T-helper 2 cell treated with Interferon-gamma antibody and Interleukin-4, amounts not matched to agents 5 μg/mL and 100 μg/mL, for 36 hours (primary cell): Measurements from ENCODE around the gene CSF1R.

ENCODE experiments used
- DNase-seq: peaks from one replicate; pipeline ENCODE4 v3.0.0; 2021; ENCODE audit warnings: low spot score
- H3K27ac Mint-ChIP-seq: one replicate; pipeline ENCODE4 v1.8.0; 2021; ENCODE audit warnings: mild to moderate bottlenecking, mixed read lengths
- H3K27me3 Mint-ChIP-seq: one replicate; pipeline ENCODE4 v1.8.0; 2021; ENCODE audit warnings: low read depth, mixed read lengths
- H3K36me3 Mint-ChIP-seq: one replicate; pipeline ENCODE4 v1.8.0; 2021; ENCODE audit warnings: low read depth, mixed read lengths
- H3K4me1 Mint-ChIP-seq: one replicate; pipeline ENCODE4 v1.8.0; 2021; ENCODE audit warnings: low read depth, mixed read lengths
- H3K4me3 Mint-ChIP-seq: one replicate; pipeline ENCODE4 v1.8.0; 2022; ENCODE audit warnings: mild to moderate bottlenecking, moderate library complexity, mixed read lengths
- H3K9me3 Mint-ChIP-seq: one replicate; pipeline ENCODE4 v1.8.0; 2021; ENCODE audit warnings: mixed read lengths

Gene CSF1R

DNA sequence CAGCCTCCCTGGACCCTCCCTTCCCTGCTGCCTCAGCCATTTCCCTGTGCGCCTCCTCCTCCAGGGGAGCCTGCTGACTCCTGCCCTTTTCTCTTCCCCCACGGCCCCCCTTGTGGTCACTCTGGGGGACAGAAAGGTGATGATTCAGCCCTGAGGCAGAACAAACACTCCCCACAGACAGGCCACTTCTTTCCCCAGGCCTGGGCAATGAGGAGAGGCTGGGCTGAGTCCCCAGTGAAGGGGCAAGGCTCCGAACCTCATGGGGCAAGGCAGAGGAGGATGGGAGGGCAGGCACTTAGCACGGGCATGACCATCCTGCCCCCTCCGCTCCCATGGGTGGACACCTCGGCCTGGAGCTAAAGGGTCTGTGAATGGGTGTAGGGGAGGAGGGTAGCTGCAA lies 21.0 kb downstream of the CSF1R start:
- Mint-ChIP-seq H3K27ac (no peak overlapping the region), H3K9me3 (no peaks in the 10 kb centered on the region), H3K36me3 (no peaks in the 10 kb centered on the region), H3K4me3 (no peak overlapping the region), H3K27me3 (peaks cover 3% of the 10 kb centered on the region), H3K4me1 (peaks cover 17% of the 10 kb centered on the region)
- no peak for DNase-seq

DNA sequence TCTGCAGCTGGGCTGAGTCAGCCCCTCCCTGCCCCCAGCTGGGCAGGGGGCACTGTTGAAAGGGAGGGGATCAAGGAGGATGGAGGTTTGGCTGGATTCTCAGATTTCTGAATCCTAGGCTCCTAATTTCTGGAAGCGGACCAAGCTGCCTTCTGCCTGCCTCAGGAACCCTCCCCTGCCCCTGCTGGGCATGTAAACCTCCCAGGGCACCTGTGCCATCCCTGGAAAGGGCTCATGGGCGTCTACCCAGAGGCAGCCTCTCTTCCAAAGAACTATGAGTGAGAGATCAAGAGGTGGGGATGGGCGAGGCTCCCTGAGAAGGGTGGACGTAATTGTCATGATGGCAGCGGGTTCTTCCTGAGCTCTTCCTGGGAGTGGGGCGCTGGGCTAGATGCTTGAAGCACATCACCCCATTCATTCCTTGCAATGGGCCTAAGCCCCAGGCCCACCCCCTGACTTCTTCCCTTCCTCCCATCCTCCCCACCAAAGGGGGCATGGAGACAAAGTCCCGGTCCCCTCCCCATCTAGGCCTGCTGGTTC lies 21.6 kb downstream of the CSF1R start:
- no peak for DNase-seq
- H3K27ac Mint-ChIP-seq: no peak overlapping the region
- H3K4me1 Mint-ChIP-seq: peaks cover 17% of the 10 kb centered on the region
- no peaks in the 10 kb centered on the region for H3K36me3 Mint-ChIP-seq
- H3K9me3 Mint-ChIP-seq: no peaks in the 10 kb centered on the region
- H3K4me3 Mint-ChIP-seq: no peak overlapping the region
- peaks cover 3% of the 10 kb centered on the region for H3K27me3 Mint-ChIP-seq

GRCh38 chr5:150063638-150064037 lies 22.7 kb downstream of the CSF1R start:
- Mint-ChIP-seq H3K36me3 (no peaks in the 10 kb centered on the region), H3K9me3 (no peaks in the 10 kb centered on the region), H3K4me1 (peaks cover 15% of the 10 kb centered on the region), H3K27me3 (peaks cover 3% of the 10 kb centered on the region), H3K4me3 (no peak overlapping the region), H3K27ac (no peak overlapping the region)
- no peak for DNase-seq

DNA sequence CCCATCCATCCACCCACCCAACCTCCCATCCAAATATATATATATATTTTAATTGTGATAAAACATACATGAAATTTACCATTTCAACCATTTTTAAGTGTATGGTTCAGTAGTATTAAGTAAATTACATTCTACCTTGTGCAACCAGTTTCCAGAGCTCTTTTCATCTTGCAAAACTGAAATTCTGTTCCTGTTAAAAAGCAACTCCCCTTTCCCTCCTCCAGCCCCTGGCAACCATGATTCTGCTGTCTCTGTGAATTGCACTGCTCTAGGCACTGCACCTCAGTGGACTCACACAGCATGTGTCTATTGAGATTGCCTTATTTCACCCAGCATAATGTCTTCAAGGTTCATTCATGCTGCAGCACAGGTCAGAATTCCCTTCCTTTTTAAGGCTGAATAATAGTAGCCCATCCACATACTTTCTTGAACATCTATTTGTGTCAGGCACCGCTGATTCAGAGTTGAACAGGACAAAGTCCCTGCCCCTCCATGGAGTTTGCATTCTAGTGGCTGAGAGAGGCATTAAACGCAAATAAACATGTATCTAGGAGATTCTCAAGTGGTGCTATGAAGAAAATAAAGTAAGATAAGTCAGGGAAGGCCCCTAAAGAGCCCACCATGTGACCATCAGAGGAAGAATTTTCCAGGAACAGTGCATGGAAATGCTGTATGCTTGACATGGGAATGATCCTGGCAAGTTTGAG lies 24.0 kb downstream of the CSF1R start:
- Mint-ChIP-seq H3K27me3 (peaks cover 3% of the 10 kb centered on the region), H3K9me3 (no peaks in the 10 kb centered on the region), H3K36me3 (no peaks in the 10 kb centered on the region), H3K4me3 (no peak overlapping the region), H3K27ac (no peak overlapping the region), H3K4me1 (peaks cover 12% of the 10 kb centered on the region)
- DNase-seq: no peak

GRCh38 chr5:150061538-150061995 lies 24.8 kb downstream of the CSF1R start:
- no peak for DNase-seq
- H3K4me1 Mint-ChIP-seq: peaks cover 6% of the 10 kb centered on the region
- no peaks in the 10 kb centered on the region for H3K27me3 Mint-ChIP-seq
- H3K27ac Mint-ChIP-seq: no peak overlapping the region
- H3K9me3 Mint-ChIP-seq: no peaks in the 10 kb centered on the region
- H3K4me3 Mint-ChIP-seq: no peak overlapping the region
- no peaks in the 10 kb centered on the region for H3K36me3 Mint-ChIP-seq

GRCh38 chr5:150060471-150060870 lies 25.9 kb downstream of the CSF1R start:
- no peaks in the 10 kb centered on the region for H3K9me3 Mint-ChIP-seq
- H3K4me1 Mint-ChIP-seq: peaks cover 3% of the 10 kb centered on the region
- no peak overlapping the region for H3K4me3 Mint-ChIP-seq
- H3K27me3 Mint-ChIP-seq: no peaks in the 10 kb centered on the region
- H3K27ac Mint-ChIP-seq: no peak overlapping the region
- DNase-seq: no peak
- H3K36me3 Mint-ChIP-seq: peaks cover 1% of the 10 kb centered on the region

DNA sequence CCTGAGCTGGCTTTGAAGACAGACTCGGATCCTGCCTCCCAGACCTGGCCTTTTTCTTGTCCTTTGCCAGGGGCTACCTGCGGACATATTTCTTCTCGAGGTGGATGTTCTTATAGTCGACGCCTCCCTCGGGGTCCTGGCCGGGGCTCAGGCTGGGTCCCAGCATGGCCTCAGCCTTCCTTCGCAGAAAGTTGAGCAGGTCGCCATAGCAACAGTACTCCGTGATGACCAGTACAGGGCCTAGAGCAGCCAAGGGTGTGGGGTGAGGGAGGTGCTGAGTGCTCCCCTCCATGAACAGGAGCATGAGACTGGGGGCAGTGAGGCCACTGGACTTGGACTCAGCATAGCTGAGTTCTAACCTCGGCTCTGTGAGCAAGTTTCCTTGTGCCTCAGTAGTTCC lies 26.7 kb downstream of the CSF1R start:
- DNase-seq: no peak
- Mint-ChIP-seq H3K36me3 (peaks cover 1% of the 10 kb centered on the region), H3K27me3 (no peaks in the 10 kb centered on the region), H3K27ac (no peak overlapping the region), H3K4me1 (peaks cover 3% of the 10 kb centered on the region), H3K9me3 (no peaks in the 10 kb centered on the region), H3K4me3 (no peak overlapping the region)

- H3K27ac Mint-ChIP-seq: peak overlapping the region; percentile 5
- peaks cover 3% of the 10 kb centered on the region for H3K4me1 Mint-ChIP-seq
- H3K9me3 Mint-ChIP-seq: no peaks in the 10 kb centered on the region
- H3K36me3 Mint-ChIP-seq: peaks cover 4% of the 10 kb centered on the region
- no peaks in the 10 kb centered on the region for H3K27me3 Mint-ChIP-seq
- no peak for DNase-seq
- H3K4me3 Mint-ChIP-seq: no peak overlapping the region
Observed at GRCh38 chr5:150058480-150059126, 27.8 kb downstream of the CSF1R start.

- Mint-ChIP-seq H3K4me1 (peaks cover 3% of the 10 kb centered on the region), H3K9me3 (no peaks in the 10 kb centered on the region), H3K4me3 (no peak overlapping the region), H3K27ac (no peak overlapping the region), H3K27me3 (no peaks in the 10 kb centered on the region), H3K36me3 (peaks cover 10% of the 10 kb centered on the region)
- no peak for DNase-seq
Observed at GRCh38 chr5:150057996-150058395, 28.4 kb downstream of the CSF1R start.

- Mint-ChIP-seq H3K36me3 (peaks cover 14% of the 10 kb centered on the region), H3K27me3 (no peaks in the 10 kb centered on the region), H3K27ac (no peak overlapping the region), H3K9me3 (no peaks in the 10 kb centered on the region), H3K4me1 (peaks cover 3% of the 10 kb centered on the region), H3K4me3 (no peak overlapping the region)
- no peak for DNase-seq
Observed at GRCh38 chr5:150057511-150057910, 28.8 kb downstream of the CSF1R start.

GRCh38 chr5:150057052-150057451 lies 29.3 kb downstream of the CSF1R start:
- no peak for DNase-seq
- Mint-ChIP-seq H3K27me3 (no peaks in the 10 kb centered on the region), H3K4me1 (peaks cover 3% of the 10 kb centered on the region), H3K9me3 (no peaks in the 10 kb centered on the region), H3K4me3 (no peak overlapping the region), H3K27ac (no peak overlapping the region), H3K36me3 (peaks cover 15% of the 10 kb centered on the region)

- no peaks in the 10 kb centered on the region for H3K9me3 Mint-ChIP-seq
Observed at GRCh38 chr5:150056075-150056443, 30.3 kb downstream of the CSF1R start.

DNA sequence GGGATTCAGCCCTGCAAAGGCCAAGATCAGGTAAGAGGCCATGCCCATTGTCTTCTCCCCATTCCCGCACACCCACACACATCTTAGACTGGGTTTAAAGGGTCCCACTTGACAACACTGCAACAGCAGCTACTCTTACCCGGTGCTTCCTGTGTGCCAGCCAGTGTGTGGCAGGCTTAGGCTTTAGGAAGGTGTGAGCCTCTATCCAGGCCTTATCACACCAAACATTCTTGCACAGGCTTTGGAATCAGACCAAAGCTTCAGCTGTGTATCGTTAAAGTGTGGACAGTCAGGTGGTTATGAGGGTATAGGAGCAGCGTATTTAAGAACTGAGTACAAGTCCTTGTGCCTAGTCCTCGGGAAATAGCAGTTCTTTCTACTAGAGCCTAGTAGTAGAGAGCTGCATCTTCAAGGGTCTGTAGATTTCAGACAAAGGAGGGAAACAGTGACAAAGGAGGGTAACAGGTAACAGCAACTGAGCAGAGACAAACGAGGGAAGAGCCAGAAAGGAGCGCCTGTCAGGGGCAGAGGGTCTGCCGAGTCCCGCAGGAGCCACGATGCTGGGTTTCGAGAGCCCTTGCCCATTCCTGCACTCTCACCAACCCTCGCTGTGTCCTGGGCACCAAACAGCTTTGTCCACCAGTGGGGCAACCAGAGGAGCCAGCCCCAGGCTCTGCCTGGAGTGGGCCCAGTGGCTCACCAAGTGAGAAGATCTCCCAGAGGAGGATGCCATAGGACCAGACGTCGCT lies 30.9 kb downstream of the CSF1R start:
- no peak for DNase-seq
- no peaks in the 10 kb centered on the region for H3K9me3 Mint-ChIP-seq
- no peak overlapping the region for H3K4me3 Mint-ChIP-seq
- peaks cover 24% of the 10 kb centered on the region for H3K36me3 Mint-ChIP-seq
- no peaks in the 10 kb centered on the region for H3K27me3 Mint-ChIP-seq
- no peak overlapping the region for H3K27ac Mint-ChIP-seq
- peaks cover 3% of the 10 kb centered on the region for H3K4me1 Mint-ChIP-seq

More at GRCh38 chr5:150056075-150056443, 30.3 kb downstream of the CSF1R start:
- Mint-ChIP-seq H3K4me1 (peaks cover 3% of the 10 kb centered on the region), H3K4me3 (no peak overlapping the region), H3K27me3 (no peaks in the 10 kb centered on the region), H3K27ac (no peak overlapping the region), H3K36me3 (peaks cover 19% of the 10 kb centered on the region)
- no peak for DNase-seq

DNA sequence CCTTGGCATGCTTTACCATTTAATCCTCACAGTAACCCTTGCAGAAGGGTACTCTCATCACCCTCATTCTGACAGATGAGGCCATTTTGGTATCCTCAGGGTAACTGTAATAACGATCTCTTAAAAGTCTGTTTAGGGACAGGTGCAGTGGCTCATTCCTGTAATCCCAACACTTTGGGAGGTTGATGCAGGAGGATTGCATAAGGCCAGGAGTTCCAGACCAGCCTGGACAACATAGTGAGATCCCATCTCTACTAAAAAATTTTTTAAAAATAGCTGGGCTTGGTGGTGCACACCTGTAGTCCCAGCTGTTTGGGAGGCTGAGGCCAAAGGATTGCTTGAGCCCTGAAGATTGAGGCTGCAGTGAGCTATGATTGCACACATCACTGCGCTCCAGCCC lies 31.8 kb downstream of the CSF1R start:
- H3K9me3 Mint-ChIP-seq: no peaks in the 10 kb centered on the region
- no peaks in the 10 kb centered on the region for H3K27me3 Mint-ChIP-seq
- peaks cover 27% of the 10 kb centered on the region for H3K36me3 Mint-ChIP-seq
- no peak overlapping the region for H3K4me3 Mint-ChIP-seq
- H3K4me1 Mint-ChIP-seq: peaks cover 3% of the 10 kb centered on the region
- DNase-seq: no peak
- H3K27ac Mint-ChIP-seq: no peak overlapping the region
